Measurements from ENCODE around the gene RIC8B.

Gene RIC8B

DNA sequence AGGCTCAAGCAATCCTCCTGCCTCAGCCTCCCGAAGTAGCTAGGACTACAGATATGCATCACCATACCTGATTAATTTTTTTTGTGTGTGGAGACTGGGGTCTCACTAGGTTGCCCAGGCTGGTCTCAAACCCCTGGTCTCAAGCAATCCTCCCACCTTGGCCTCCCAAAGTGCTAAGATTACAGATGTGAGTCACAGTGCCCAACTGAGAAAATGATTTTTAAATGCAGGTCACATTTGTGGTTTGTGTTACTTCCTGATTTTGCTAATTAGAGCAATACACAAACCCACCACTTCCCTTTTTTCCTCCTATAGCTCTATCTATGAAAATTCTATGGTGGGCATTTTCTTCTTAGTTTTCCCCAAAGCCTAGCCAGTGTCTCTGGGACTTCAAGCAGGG is 135.7 kb downstream of the RIC8B start:
- no peaks in the 10 kb centered on the region for H3K9me3 ChIP-seq (replicated peaks in 1 of 2; ENCODE audit: control insufficient read depth in 2 of 2, insufficient read depth in 1 of 2, low read depth in 1 of 2, low read length in 2 of 2)
- H3K36me3 ChIP-seq (replicated peaks in 1 of 2; ENCODE audit: control insufficient read depth in 2 of 2, insufficient read depth in 2 of 2, low read length in 2 of 2) = no peaks in the 10 kb centered on the region
- no peak overlapping the region for H3K14ac ChIP-seq (ENCODE audit: low read length)
- H2BK12ac ChIP-seq (ENCODE audit: low read length) = no peak overlapping the region
- no peak overlapping the region for H3K9ac ChIP-seq (ENCODE audit: low read depth, low read length, poor library complexity)
- H2BK15ac ChIP-seq (ENCODE audit: low read length) = no peak overlapping the region
- H3K4me3 ChIP-seq (ENCODE audit: low read length in 2 of 2) = no peak overlapping the region
- H3K4me2 ChIP-seq (ENCODE audit: insufficient read depth, low read length, poor library complexity, severe bottlenecking) = no peak overlapping the region
- no peak overlapping the region for H4K8ac ChIP-seq (ENCODE audit: low read depth, low read length)
- H3K4ac ChIP-seq (ENCODE audit: low read length) = no peak overlapping the region
- H3K4me1 ChIP-seq (ENCODE audit: control insufficient read depth in 2 of 2, insufficient read depth in 1 of 2, low read depth in 1 of 2, low read length in 2 of 2) = peaks cover 0 to 5% of the 10 kb centered on the region in 2 donors
- no peaks in the 10 kb centered on the region for H3K79me1 ChIP-seq (ENCODE audit: low read depth, low read length)
- no peak overlapping the region for H2AFZ ChIP-seq (ENCODE audit: low read length)
- H3K27ac ChIP-seq (replicated peaks; ENCODE audit: low read length) = no peak overlapping the region
- no peak overlapping the region for H2AK5ac ChIP-seq (ENCODE audit: low read depth, low read length)
- H3K27me3 ChIP-seq (ENCODE audit: control insufficient read depth in 3 of 3, insufficient read depth in 3 of 3, low read depth in 1 of 3, low read length in 3 of 3) = no peaks in the 10 kb centered on the region
- H3K23ac ChIP-seq (ENCODE audit: low read depth, low read length, poor library complexity) = no peak overlapping the region
- no peak overlapping the region for H2BK120ac ChIP-seq (ENCODE audit: low read depth, low read length)
- no peak overlapping the region for H4K91ac ChIP-seq (ENCODE audit: low read depth, low read length, poor library complexity)
- no peak overlapping the region for H2BK5ac ChIP-seq (ENCODE audit: low read length)
- DNase-seq (ENCODE audit: low spot score) = no peak
- H3K18ac ChIP-seq (ENCODE audit: low read length) = no peak overlapping the region
- no CpG with 5 or more reads among the region's 1 CpG for WGBS, 2 donors (ENCODE audit: extremely low coverage in 2 of 2, insufficient read length in 2 of 2, insufficient replicate concordance in 1 of 2)

DNA sequence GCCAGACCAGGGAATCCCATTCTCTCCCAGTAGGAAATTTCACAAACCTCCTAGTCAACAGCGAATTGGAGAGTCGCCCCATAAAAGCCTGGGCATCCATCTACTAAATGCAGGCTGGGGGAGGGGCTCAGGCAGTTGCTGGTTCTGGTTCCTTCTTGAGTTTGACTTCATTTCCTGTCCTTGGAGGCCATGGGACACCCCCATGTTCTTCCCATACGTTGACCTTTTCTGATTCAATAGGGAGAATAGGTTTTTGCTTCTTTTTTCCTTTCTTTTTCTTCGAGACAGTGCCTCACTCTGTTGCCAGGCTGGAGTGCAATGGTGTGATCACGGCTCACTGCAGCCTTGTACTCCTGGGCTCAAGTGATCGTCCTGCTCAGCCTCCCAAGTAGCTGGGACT is 137.1 kb downstream of the RIC8B start:
- Histone ChIP-seq H3K4me1 (ENCODE audit: control insufficient read depth in 2 of 2, insufficient read depth in 1 of 2, low read depth in 1 of 2, low read length in 2 of 2) (peaks cover 0 to 5% of the 10 kb centered on the region in 2 donors), H4K91ac (ENCODE audit: low read depth, low read length, poor library complexity) (no peak overlapping the region), H4K8ac (ENCODE audit: low read depth, low read length) (no peak overlapping the region), H2AFZ (ENCODE audit: low read length) (no peak overlapping the region), H3K18ac (ENCODE audit: low read length) (no peak overlapping the region), H2AK5ac (ENCODE audit: low read depth, low read length) (no peak overlapping the region), H2BK5ac (ENCODE audit: low read length) (no peak overlapping the region), H3K4ac (ENCODE audit: low read length) (no peak overlapping the region), H3K9ac (ENCODE audit: low read depth, low read length, poor library complexity) (no peak overlapping the region), H3K23ac (ENCODE audit: low read depth, low read length, poor library complexity) (no peak overlapping the region), H3K36me3 (replicated peaks in 1 of 2; ENCODE audit: control insufficient read depth in 2 of 2, insufficient read depth in 2 of 2, low read length in 2 of 2) (no peaks in the 10 kb centered on the region), H3K4me3 (ENCODE audit: low read length in 2 of 2) (no peak overlapping the region), H3K4me2 (ENCODE audit: insufficient read depth, low read length, poor library complexity, severe bottlenecking) (no peak overlapping the region), H3K9me3 (replicated peaks in 1 of 2; ENCODE audit: control insufficient read depth in 2 of 2, insufficient read depth in 1 of 2, low read depth in 1 of 2, low read length in 2 of 2) (no peaks in the 10 kb centered on the region), H3K79me1 (ENCODE audit: low read depth, low read length) (no peaks in the 10 kb centered on the region), H2BK12ac (ENCODE audit: low read length) (no peak overlapping the region), H3K27ac (replicated peaks; ENCODE audit: low read length) (no peak overlapping the region), H2BK15ac (ENCODE audit: low read length) (no peak overlapping the region), H2BK120ac (ENCODE audit: low read depth, low read length) (no peak overlapping the region), H3K14ac (ENCODE audit: low read length) (no peak overlapping the region), H3K27me3 (ENCODE audit: control insufficient read depth in 3 of 3, insufficient read depth in 3 of 3, low read depth in 1 of 3, low read length in 3 of 3) (no peaks in the 10 kb centered on the region)
- WGBS, 2 donors (ENCODE audit: extremely low coverage in 2 of 2, insufficient read length in 2 of 2, insufficient replicate concordance in 1 of 2) = no CpG with 5 or more reads among the region's 6 CpGs
- no peak for DNase-seq (ENCODE audit: low spot score)

DNA sequence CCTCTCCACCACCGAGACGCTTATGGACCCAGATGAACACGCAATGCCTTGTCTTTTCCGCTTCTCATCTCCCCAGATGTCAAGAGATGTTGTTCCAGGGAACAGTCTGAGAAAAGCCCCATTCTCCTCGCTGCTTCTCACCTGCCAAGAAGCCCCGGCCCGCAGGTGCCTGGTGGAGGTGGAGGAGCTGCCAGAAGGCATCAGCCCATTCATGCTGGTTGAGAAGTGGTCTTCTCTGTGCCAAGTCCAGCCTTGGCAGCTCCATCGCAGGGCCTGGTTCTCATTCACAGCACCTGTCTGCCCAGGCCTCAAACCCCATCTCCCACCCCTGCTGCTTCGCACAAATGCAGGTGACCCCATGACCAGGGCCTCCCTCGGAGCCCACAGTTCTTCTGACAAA is 139.0 kb downstream of the RIC8B start:
- peak overlapping the region; percentile 77 for H2AK5ac ChIP-seq (ENCODE audit: low read depth, low read length)
- H3K27ac ChIP-seq (replicated peaks; ENCODE audit: low read length) = no peak overlapping the region
- H3K79me1 ChIP-seq (ENCODE audit: low read depth, low read length) = no peaks in the 10 kb centered on the region
- DNase-seq (ENCODE audit: low spot score) = no peak
- no peaks in the 10 kb centered on the region for H3K36me3 ChIP-seq (replicated peaks in 1 of 2; ENCODE audit: control insufficient read depth in 2 of 2, insufficient read depth in 2 of 2, low read length in 2 of 2)
- H3K4me1 ChIP-seq (ENCODE audit: control insufficient read depth in 2 of 2, insufficient read depth in 1 of 2, low read depth in 1 of 2, low read length in 2 of 2) = peaks cover 7 to 8% of the 10 kb centered on the region in 2 donors
- H4K91ac ChIP-seq (ENCODE audit: low read depth, low read length, poor library complexity) = no peak overlapping the region
- H2AFZ ChIP-seq (ENCODE audit: low read length) = peak overlapping the region; percentile 25
- no peaks in the 10 kb centered on the region for H3K9me3 ChIP-seq (replicated peaks in 1 of 2; ENCODE audit: control insufficient read depth in 2 of 2, insufficient read depth in 1 of 2, low read depth in 1 of 2, low read length in 2 of 2)
- H2BK120ac ChIP-seq (ENCODE audit: low read depth, low read length) = no peak overlapping the region
- peak overlapping the region; percentile 19 for H3K23ac ChIP-seq (ENCODE audit: low read depth, low read length, poor library complexity)
- peak overlapping the region; percentile 77 for H3K18ac ChIP-seq (ENCODE audit: low read length)
- H3K4me3 ChIP-seq (ENCODE audit: low read length in 2 of 2) = peak overlapping the region in 1 of 2 donors; percentile 34
- no CpG with 5 or more reads among the region's 10 CpGs for WGBS, 2 donors (ENCODE audit: extremely low coverage in 2 of 2, insufficient read length in 2 of 2, insufficient replicate concordance in 1 of 2)
- H4K8ac ChIP-seq (ENCODE audit: low read depth, low read length) = peak overlapping the region; percentile 68
- H3K14ac ChIP-seq (ENCODE audit: low read length) = no peak overlapping the region
- H2BK15ac ChIP-seq (ENCODE audit: low read length) = no peak overlapping the region
- H2BK12ac ChIP-seq (ENCODE audit: low read length) = no peak overlapping the region
- H3K4me2 ChIP-seq (ENCODE audit: insufficient read depth, low read length, poor library complexity, severe bottlenecking) = no peak overlapping the region
- no peak overlapping the region for H2BK5ac ChIP-seq (ENCODE audit: low read length)
- H3K27me3 ChIP-seq (ENCODE audit: control insufficient read depth in 3 of 3, insufficient read depth in 3 of 3, low read depth in 1 of 3, low read length in 3 of 3) = no peaks in the 10 kb centered on the region
- H3K9ac ChIP-seq (ENCODE audit: low read depth, low read length, poor library complexity) = no peak overlapping the region
- no peak overlapping the region for H3K4ac ChIP-seq (ENCODE audit: low read length)

DNA sequence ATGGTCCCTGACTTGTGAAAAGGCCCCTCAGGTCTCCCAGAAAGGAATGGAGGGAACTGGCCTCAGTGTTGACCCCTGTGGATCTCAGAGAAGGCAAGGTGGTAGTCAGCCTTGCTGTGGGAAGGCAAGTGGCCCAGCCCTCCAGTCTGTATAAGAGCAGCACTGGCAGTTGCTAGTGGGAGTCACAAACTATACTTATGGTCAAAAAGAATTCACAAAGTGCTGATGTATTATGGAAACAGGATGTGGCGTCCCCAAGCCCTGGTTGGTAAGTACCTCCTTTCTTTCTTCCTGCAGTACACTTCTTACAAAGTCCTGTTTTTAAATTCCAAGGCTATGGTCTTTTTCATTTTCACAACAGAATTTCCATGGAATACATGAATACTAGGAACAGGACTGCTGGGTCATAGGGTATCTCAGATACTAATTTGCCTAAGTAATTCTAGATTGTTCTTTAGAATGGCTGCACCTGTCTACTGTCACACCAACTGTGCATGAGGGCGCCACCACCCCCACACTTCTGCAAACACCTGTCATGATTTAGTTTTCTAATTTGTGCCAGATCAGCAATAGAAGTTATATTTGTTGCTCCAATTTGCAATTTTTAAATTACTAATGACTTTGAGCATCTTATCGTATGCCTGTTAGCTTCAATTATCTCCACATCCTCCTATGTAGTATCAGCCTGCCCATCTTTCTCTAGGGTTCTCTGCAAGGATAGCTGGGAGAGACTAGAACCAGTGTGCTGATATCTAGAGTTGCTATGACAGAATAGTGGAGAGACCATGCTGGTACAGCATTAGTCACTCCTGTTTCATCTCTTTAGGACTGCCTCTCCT is 140.5 kb downstream of the RIC8B start:
- H2AK5ac ChIP-seq (ENCODE audit: low read depth, low read length) = no peak overlapping the region
- H3K27me3 ChIP-seq (ENCODE audit: control insufficient read depth in 3 of 3, insufficient read depth in 3 of 3, low read depth in 1 of 3, low read length in 3 of 3) = no peaks in the 10 kb centered on the region
- H3K9ac ChIP-seq (ENCODE audit: low read depth, low read length, poor library complexity) = no peak overlapping the region
- H3K14ac ChIP-seq (ENCODE audit: low read length) = no peak overlapping the region
- no peak overlapping the region for H3K18ac ChIP-seq (ENCODE audit: low read length)
- no peak overlapping the region for H3K23ac ChIP-seq (ENCODE audit: low read depth, low read length, poor library complexity)
- H3K27ac ChIP-seq (replicated peaks; ENCODE audit: low read length) = no peak overlapping the region
- H3K4me2 ChIP-seq (ENCODE audit: insufficient read depth, low read length, poor library complexity, severe bottlenecking) = no peak overlapping the region
- H3K79me1 ChIP-seq (ENCODE audit: low read depth, low read length) = no peaks in the 10 kb centered on the region
- no peak overlapping the region for H2BK5ac ChIP-seq (ENCODE audit: low read length)
- no peak overlapping the region for H2BK120ac ChIP-seq (ENCODE audit: low read depth, low read length)
- no peak overlapping the region for H2BK15ac ChIP-seq (ENCODE audit: low read length)
- H2BK12ac ChIP-seq (ENCODE audit: low read length) = no peak overlapping the region
- no CpG with 5 or more reads among the region's 3 CpGs for WGBS, 2 donors (ENCODE audit: extremely low coverage in 2 of 2, insufficient read length in 2 of 2, insufficient replicate concordance in 1 of 2)
- H3K36me3 ChIP-seq (replicated peaks in 1 of 2; ENCODE audit: control insufficient read depth in 2 of 2, insufficient read depth in 2 of 2, low read length in 2 of 2) = no peaks in the 10 kb centered on the region
- no peak overlapping the region for H3K4me3 ChIP-seq (ENCODE audit: low read length in 2 of 2)
- no peaks in the 10 kb centered on the region for H3K9me3 ChIP-seq (replicated peaks in 1 of 2; ENCODE audit: control insufficient read depth in 2 of 2, insufficient read depth in 1 of 2, low read depth in 1 of 2, low read length in 2 of 2)
- H4K91ac ChIP-seq (ENCODE audit: low read depth, low read length, poor library complexity) = no peak overlapping the region
- H2AFZ ChIP-seq (ENCODE audit: low read length) = no peak overlapping the region
- no peak overlapping the region for H3K4ac ChIP-seq (ENCODE audit: low read length)
- peaks cover 8 to 15% of the 10 kb centered on the region in 2 donors for H3K4me1 ChIP-seq (ENCODE audit: control insufficient read depth in 2 of 2, insufficient read depth in 1 of 2, low read depth in 1 of 2, low read length in 2 of 2)
- DNase-seq (ENCODE audit: low spot score) = no peak
- H4K8ac ChIP-seq (ENCODE audit: low read depth, low read length) = no peak overlapping the region
